KMS-11 (cell line): ENCODE results near the gene RPS6KA3.

Source experiments
- H2AFZ ChIP-seq: fragments of 200-600 bp; sonication (generic); 2 replicates; pipeline ENCODE4 v1.6.1; 2016; ENCODE audit warnings: antibody characterized with exemption, mixed run types, low read depth
- H3K27ac ChIP-seq: fragments of 200-600 bp; sonication (generic); 2 replicates; pipeline ENCODE4 v1.6.1; 2016; ENCODE audit warnings: mild to moderate bottlenecking, mixed run types
- H3K27me3 ChIP-seq: fragments of 200-600 bp; sonication (generic); 2 replicates; pipeline ENCODE4 v1.6.1; 2017; ENCODE audit warnings: mild to moderate bottlenecking, low read depth, mixed run types, moderate library complexity; ENCODE audit not compliant: insufficient read depth
- H3K36me3 ChIP-seq: fragments of 200-600 bp; sonication (generic); 2 replicates; pipeline ENCODE4 v1.6.1; 2017; ENCODE audit warnings: mild to moderate bottlenecking, mixed run types; ENCODE audit not compliant: insufficient read depth
- H3K4me1 ChIP-seq: fragments of 200-600 bp; sonication (generic); 2 replicates; pipeline ENCODE4 v1.6.1; 2016; ENCODE audit warnings: mild to moderate bottlenecking, low read depth, mixed run types; ENCODE audit not compliant: poor library complexity, severe bottlenecking
- H3K4me2 ChIP-seq: fragments of 200-600 bp; sonication (generic); 2 replicates; pipeline ENCODE4 v1.7.0; 2016; ENCODE audit warnings: mild to moderate bottlenecking, mixed run types
- H3K4me3 ChIP-seq: fragments of 200-600 bp; sonication (generic); IDR thresholded peaks from 2 replicates; pipeline ENCODE4 v1.6.1; 2017; ENCODE audit warnings: low read depth, low read length, mixed read lengths; ENCODE audit not compliant: insufficient read depth
- H3K79me2 ChIP-seq: fragments of 200-600 bp; sonication (generic); 2 replicates; pipeline ENCODE4 v1.6.1; 2016; ENCODE audit warnings: low read depth, mixed run types; ENCODE audit not compliant: insufficient read depth
- H3K9ac ChIP-seq: fragments of 200-600 bp; sonication (generic); 2 replicates; pipeline ENCODE4 v1.6.1; 2016; ENCODE audit warnings: mild to moderate bottlenecking, mixed run types
- H4K20me1 ChIP-seq: fragments of 200-600 bp; sonication (generic); 2 replicates; pipeline ENCODE4 v1.6.1; 2016; ENCODE audit warnings: mild to moderate bottlenecking, mixed run types; ENCODE audit not compliant: insufficient read depth
- TF ChIP-seq, protein P1 (sequence below): fragments of 200-600 bp; sonication (generic); conservative IDR thresholded peaks from 2 replicates; pipeline ENCODE4 v1.6.1; 2017; ENCODE audit warnings: low read depth, mild to moderate bottlenecking, antibody characterized with exemption, low read length, moderate library complexity, mixed read lengths

RPS6KA3 gene

GRCh38 chrX:20141281-20142220, 125.2 kb downstream of the RPS6KA3 start, which contains the start of gene EIF1AX:
Gene EIF1AX (minus strand): TSS chrX:20141838. CDS start chrX:20141640, 198 bp downstream.
- H3K4me3 ChIP-seq: no peak within 1 kb of the TSS
- H4K20me1 ChIP-seq: peaks cover 16% of the 10 kb centered on the region
- TF ChIP-seq, protein P1, sequence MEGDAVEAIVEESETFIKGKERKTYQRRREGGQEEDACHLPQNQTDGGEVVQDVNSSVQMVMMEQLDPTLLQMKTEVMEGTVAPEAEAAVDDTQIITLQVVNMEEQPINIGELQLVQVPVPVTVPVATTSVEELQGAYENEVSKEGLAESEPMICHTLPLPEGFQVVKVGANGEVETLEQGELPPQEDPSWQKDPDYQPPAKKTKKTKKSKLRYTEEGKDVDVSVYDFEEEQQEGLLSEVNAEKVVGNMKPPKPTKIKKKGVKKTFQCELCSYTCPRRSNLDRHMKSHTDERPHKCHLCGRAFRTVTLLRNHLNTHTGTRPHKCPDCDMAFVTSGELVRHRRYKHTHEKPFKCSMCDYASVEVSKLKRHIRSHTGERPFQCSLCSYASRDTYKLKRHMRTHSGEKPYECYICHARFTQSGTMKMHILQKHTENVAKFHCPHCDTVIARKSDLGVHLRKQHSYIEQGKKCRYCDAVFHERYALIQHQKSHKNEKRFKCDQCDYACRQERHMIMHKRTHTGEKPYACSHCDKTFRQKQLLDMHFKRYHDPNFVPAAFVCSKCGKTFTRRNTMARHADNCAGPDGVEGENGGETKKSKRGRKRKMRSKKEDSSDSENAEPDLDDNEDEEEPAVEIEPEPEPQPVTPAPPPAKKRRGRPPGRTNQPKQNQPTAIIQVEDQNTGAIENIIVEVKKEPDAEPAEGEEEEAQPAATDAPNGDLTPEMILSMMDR: no peak
- H3K9ac ChIP-seq: peak within 1 kb of the TSS; percentile 88
- H3K36me3 ChIP-seq: 0 out of 2 replicates have a peak, but pooled peaks cover 1% of the 10 kb centered on the region
- no peaks in the 10 kb centered on the region for H3K27me3 ChIP-seq
- H2AFZ ChIP-seq: peak within 1 kb of the TSS; percentile 59; the same call in 1 of the 2 replicates
- peaks cover 49% of the 10 kb centered on the region for H3K79me2 ChIP-seq
- peak within 1 kb of the TSS; percentile 88 for H3K4me2 ChIP-seq
- peak within 1 kb of the TSS; percentile 73 for H3K27ac ChIP-seq
- H3K4me1 ChIP-seq: peaks cover 38% of the 10 kb centered on the region

DNA sequence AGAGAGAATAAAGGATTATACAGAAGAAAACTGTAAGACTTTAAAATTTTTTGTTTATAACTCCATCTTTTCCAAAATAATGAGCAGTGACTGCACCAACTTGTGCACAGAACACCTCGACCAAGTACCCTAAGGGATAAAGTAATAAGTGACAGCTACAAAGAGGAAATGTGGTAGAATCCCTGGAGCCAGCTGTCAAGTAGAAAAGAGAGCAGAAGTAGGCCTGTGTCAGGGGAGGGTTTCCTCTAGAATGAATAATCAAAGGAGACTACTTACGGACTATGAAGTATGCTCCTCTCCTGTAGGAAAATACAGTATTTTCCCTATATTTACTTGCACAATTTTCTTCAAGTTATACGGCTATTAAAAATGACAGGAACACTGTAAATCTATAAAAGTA, 126.3 kb downstream of the RPS6KA3 start:
- H3K4me2 ChIP-seq: peak overlapping the region; percentile 88
- H2AFZ ChIP-seq: no peak overlapping the region
- H3K36me3 ChIP-seq: 0 out of 2 replicates have a peak, but pooled peaks cover 8% of the 10 kb centered on the region
- H3K4me1 ChIP-seq: peaks cover 38% of the 10 kb centered on the region
- no peak overlapping the region for H3K4me3 ChIP-seq
- H3K27ac ChIP-seq: no peak overlapping the region; the same call in 1 of the 2 replicates
- peaks cover 60% of the 10 kb centered on the region for H3K79me2 ChIP-seq
- peak overlapping the region; percentile 88 for H3K9ac ChIP-seq
- peaks cover 16% of the 10 kb centered on the region for H4K20me1 ChIP-seq
- no peaks in the 10 kb centered on the region for H3K27me3 ChIP-seq
- TF ChIP-seq, protein P1: no peak

- peaks cover 38% of the 10 kb centered on the region for H3K4me1 ChIP-seq
- H3K79me2 ChIP-seq: peaks cover 65% of the 10 kb centered on the region
These were observed 126.7 kb downstream of the RPS6KA3 start for GRCh38 chrX:20139966-20140365.

GRCh38 chrX:20135944-20136343, 130.8 kb downstream of the RPS6KA3 start:
- H3K4me2 ChIP-seq: no peak overlapping the region
- H3K27me3 ChIP-seq: no peaks in the 10 kb centered on the region
- peaks cover 16% of the 10 kb centered on the region for H4K20me1 ChIP-seq
- H3K4me3 ChIP-seq: no peak overlapping the region
- peaks cover 65% of the 10 kb centered on the region for H3K79me2 ChIP-seq
- H3K4me1 ChIP-seq: peaks cover 21% of the 10 kb centered on the region
- H3K27ac ChIP-seq: no peak overlapping the region
- TF ChIP-seq, protein P1: no peak
- no peak overlapping the region for H3K9ac ChIP-seq
- H3K36me3 ChIP-seq: peaks cover 8% of the 10 kb centered on the region; the same call in 1 of the 2 replicates
- no peak overlapping the region for H2AFZ ChIP-seq

More at GRCh38 chrX:20139966-20140365, 126.7 kb downstream of the RPS6KA3 start:
- Histone ChIP-seq H3K27ac (no peak overlapping the region), H3K36me3 (0 out of 2 replicates have a peak, but pooled peaks cover 8% of the 10 kb centered on the region), H4K20me1 (peaks cover 16% of the 10 kb centered on the region), H3K9ac (peak overlapping the region; percentile 88; the same call in 1 of the 2 replicates), H3K4me2 (peak overlapping the region; percentile 88), H2AFZ (no peak overlapping the region), H3K27me3 (no peaks in the 10 kb centered on the region), H3K4me3 (no peak overlapping the region)
- TF ChIP-seq, protein P1: no peak
